Mucosa of stomach (tissue), 1 donor: ENCODE measurements around the gene ADNP.
"Not testable (repeated sequence)": the region's sequence is repeated elsewhere in the genome, so short reads cannot be mapped to it uniquely, and the experiment has no call there.

ENCODE experiments used
- H3K27me3 ChIP-seq: one replicate; pipeline ENCODE4 v1.7.0; 2013; ENCODE audit warnings: mild to moderate bottlenecking, low read length; ENCODE audit not compliant: control insufficient read depth, insufficient read depth
- H3K36me3 ChIP-seq: one replicate; pipeline ENCODE4 v1.7.0; 2013; ENCODE audit warnings: low read length; ENCODE audit not compliant: control insufficient read depth, insufficient read depth
- H3K4me1 ChIP-seq: one replicate; pipeline ENCODE4 v1.7.0; 2013; ENCODE audit warnings: mild to moderate bottlenecking, low read length; ENCODE audit not compliant: control insufficient read depth, insufficient read depth
- H3K4me3 ChIP-seq: one replicate; pipeline ENCODE4 v1.7.0; 2013; ENCODE audit warnings: low read length
- H3K9ac ChIP-seq: one replicate; pipeline ENCODE4 v1.7.0; 2013; ENCODE audit warnings: mild to moderate bottlenecking, low read length, moderate library complexity
- H3K9me3 ChIP-seq: one replicate; pipeline ENCODE4 v1.7.0; 2013; ENCODE audit warnings: mild to moderate bottlenecking, low read length, moderate library complexity; ENCODE audit not compliant: control insufficient read depth
- donor health status: Pancreatic carcinoma.

ADNP gene

DNA sequence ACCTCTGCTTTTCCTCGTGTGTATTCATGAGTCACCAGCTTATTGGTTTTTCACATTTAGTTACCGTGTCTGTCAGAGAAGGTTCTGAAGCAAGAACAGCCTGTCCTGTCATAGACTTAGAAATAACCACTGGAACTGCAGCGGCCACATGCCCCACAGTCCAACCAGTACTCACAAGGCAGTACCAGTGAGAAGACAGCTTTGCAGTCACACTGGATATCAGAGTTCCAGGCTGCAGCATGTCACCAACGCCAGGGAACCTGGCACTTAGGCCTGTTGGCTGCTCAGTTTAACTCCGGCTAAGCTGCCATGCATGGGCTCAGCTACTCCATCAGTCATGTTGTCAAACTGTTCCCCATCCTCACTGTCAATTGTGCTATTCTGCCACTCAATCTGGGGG lies 40.1 kb downstream of the ADNP start:
- peaks cover 16% of the 10 kb centered on the region for H3K4me1 ChIP-seq
- H3K36me3 ChIP-seq, result peaks cover 7% of the 10 kb centered on the region
- no peaks in the 10 kb centered on the region for H3K9me3 ChIP-seq
- no peaks in the 10 kb centered on the region for H3K27me3 ChIP-seq
- H3K9ac ChIP-seq, result no peak overlapping the region
- no peak overlapping the region for H3K4me3 ChIP-seq

DNA sequence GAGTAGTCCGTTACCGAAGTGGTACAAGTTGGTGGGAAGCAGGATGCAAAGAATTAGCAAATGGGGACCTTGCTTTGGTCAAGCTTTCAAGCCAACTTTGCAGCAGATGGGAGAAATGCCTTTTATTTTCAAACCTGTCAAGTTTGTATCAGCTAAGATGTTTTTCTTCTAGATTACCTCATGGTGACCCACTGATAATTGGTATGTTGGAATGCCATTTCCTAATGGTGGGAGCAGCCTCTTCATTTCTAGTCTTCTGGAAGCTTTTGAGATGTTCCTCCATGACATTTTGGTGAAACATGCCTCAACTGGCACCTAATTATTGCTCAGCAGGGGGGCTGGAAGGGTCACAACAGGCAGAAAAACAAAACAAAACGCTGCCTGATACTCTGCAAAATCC lies 43.7 kb downstream of the ADNP start:
- Histone ChIP-seq H3K9ac (no peak overlapping the region), H3K9me3 (no peaks in the 10 kb centered on the region), H3K4me1 (no peaks in the 10 kb centered on the region), H3K4me3 (no peak overlapping the region), H3K27me3 (no peaks in the 10 kb centered on the region), H3K36me3 (no peaks in the 10 kb centered on the region)

DNA sequence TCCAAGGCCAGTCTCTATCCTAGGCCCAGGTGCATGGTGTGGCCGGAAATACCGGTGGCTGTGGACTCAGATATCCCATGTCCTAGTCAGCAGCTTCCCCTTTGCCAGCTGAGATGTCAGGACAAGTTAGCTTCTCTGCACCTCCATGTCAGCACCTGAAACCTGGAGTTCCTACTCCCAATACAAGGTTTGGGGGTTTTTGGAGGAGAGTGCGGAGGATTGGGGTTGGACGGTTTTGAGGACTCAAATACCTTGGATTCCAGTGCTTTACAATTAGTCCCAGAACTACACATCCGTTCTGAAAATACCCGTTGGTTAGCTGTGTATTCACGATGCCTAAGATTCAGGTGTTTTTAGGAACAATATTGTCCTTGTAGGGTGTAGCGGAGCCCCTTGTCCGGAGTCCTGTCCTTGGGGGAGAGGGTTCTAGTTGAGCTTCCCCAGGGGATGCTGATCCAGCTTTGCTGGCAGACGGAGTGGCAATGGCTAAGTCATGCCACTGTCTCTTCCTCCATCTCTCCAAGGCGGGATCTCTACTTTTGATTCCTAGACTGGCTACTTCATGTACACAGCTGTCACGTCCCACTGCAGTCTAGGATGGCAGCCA lies 45.0 kb downstream of the ADNP start:
- H3K36me3 ChIP-seq, result no peaks in the 10 kb centered on the region
- no peak overlapping the region for H3K9ac ChIP-seq
- H3K27me3 ChIP-seq, result no peaks in the 10 kb centered on the region
- H3K4me1 ChIP-seq, result no peaks in the 10 kb centered on the region
- no peaks in the 10 kb centered on the region for H3K9me3 ChIP-seq
- H3K4me3 ChIP-seq, result no peak overlapping the region

DNA sequence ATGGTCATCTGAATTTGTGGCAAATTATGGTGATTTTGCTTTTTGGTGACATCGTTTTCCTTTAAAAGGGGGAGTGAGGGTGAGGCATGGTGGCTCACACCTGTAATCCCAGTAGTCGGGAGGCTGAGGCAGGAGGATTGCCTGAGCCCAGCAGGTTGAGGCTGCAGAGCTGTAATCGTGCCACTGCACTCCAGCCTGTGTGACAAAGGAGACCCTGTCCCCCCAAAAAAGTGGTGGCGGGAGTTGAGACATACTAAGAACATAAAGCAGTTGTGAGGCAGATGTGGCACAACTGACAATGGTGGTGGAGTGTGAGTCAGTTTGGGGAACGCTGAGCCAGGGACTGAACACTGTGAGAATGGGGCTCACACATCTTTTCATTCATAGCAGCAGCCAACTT lies 45.5 kb downstream of the ADNP start:
- Histone ChIP-seq H3K27me3 (no peaks in the 10 kb centered on the region), H3K36me3 (no peaks in the 10 kb centered on the region), H3K9ac (no peak overlapping the region), H3K4me1 (no peaks in the 10 kb centered on the region), H3K9me3 (no peaks in the 10 kb centered on the region), H3K4me3 (no peak overlapping the region)

DNA sequence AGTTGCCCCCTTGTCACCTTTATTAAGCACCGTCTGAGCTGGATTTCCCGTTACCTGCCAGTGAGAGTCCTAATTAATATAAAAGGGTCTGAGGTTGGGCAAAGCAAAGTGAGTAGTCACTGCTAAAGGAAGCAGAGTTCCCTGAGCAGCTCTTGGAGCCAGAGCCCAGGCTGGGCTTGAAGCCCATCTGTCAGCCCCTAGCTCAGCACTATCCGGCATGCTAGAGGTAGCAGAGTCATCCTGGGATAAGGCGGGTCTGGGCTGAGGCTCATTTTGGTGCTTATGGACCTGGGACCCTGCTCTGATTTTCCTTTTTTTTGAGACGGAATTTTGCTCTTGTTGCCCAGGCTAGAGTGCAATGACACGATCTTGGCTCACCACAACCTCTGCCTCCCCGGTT lies 46.2 kb downstream of the ADNP start:
- no peak overlapping the region for H3K9ac ChIP-seq
- H3K27me3 ChIP-seq, result no peaks in the 10 kb centered on the region
- no peaks in the 10 kb centered on the region for H3K4me1 ChIP-seq
- no peaks in the 10 kb centered on the region for H3K9me3 ChIP-seq
- H3K4me3 ChIP-seq, result no peak overlapping the region
- H3K36me3 ChIP-seq, result no peaks in the 10 kb centered on the region

DNA sequence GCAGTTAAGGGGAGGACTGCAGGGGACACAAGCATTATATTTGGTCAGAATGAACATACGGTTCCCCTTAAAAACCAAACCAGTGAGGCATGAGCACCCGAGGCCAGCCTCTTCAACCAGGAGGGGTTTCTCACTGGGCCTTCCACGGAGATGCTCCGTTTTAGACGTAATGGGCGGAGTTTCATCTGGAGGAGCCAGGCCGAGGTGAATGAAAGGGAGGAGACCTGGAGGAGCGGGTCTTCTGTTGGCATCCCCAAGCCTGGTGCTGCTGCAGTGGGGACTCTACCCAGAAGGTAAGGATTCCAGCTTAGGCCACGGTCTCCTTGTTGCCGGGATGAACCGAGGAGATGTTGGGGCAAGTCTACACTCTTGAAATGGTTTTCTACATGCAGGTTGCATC lies 47.4 kb downstream of the ADNP start:
- Histone ChIP-seq H3K4me3 (no peak overlapping the region), H3K9ac (no peak overlapping the region), H3K4me1 (no peaks in the 10 kb centered on the region), H3K27me3 (no peaks in the 10 kb centered on the region), H3K36me3 (no peaks in the 10 kb centered on the region), H3K9me3 (no peaks in the 10 kb centered on the region)

DNA sequence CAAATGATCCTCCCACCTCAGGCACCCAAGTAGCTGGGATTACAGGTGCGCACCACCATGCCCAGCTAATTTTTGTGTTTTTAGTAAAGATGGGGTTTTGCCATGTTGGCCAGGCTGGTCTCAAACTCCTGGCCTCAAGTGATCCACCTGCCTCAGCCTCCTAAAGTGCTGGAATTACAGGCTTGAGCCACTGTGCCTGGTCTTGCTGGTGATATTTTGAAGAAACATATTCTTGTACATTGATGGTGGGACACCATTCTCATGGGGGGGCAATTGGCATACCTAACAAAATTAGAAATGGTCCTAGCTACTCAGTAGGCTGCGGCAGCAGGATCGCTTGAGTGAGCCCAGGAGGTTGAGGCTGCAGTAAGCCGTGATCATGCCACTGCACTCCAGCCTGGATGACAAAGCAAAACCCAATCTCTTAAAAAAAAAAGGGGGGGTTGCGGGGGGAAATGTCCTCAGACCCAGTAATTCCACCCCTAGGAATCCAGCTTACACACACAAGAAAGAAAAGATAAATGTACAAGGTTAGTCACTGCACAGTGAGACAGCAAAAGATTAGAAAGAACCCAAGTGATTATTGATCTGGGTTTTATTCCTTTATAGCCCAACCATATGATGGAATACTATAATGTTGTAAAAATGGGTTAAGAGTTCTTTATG lies 49.3 kb downstream of the ADNP start:
- H3K36me3 ChIP-seq, H3K4me3 ChIP-seq, H3K9me3 ChIP-seq, H3K27me3 ChIP-seq, H3K9ac ChIP-seq, H3K4me1 ChIP-seq: not testable (repeated sequence)

DNA sequence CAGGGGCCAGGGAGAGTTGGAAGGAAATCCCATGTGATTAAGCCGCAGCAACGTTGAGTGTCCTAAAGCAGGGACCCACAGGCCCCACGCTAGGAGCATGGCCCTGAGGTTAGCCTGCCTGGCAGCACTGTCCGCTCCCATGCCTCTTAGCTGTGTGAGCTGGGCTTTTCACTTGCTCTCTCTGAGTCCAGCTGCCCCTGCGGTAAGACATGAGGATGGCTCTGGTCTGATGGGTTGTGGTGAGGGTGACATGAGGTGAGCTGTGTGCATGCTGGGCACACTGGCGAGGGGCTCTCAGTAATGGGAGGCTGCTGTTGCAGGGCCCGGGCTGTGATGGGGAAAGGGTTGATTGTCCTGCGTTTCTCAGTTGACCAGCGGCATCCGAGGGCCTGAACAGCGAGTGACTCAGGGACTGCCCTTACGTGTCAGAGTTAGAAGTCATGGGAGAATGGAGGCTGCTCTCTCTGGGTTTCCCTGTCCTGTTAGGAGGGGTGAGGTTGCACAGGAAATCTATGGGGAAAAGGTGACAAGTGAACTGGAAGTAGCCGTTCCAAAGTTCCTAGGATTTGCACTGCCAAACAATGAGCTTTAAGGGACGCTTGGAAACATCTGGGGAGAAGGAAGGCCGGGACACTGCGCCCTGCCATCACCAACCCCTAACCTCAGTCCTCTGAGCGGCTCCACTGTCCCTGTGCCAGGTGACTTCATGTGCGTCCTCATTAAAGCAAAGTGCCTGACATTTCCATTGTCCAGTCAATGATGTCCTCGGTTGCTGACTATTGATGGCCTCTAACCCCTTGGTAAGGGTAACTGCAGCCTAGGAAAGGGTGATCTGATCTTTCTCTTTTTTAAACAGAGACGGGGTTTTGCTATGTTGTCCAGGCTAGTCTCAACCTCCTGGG lies 51.3 kb downstream of the ADNP start:
- Histone ChIP-seq H3K4me1 (no peaks in the 10 kb centered on the region), H3K9me3 (no peaks in the 10 kb centered on the region), H3K27me3 (no peaks in the 10 kb centered on the region), H3K4me3 (no peak overlapping the region), H3K9ac (no peak overlapping the region), H3K36me3 (no peaks in the 10 kb centered on the region)

DNA sequence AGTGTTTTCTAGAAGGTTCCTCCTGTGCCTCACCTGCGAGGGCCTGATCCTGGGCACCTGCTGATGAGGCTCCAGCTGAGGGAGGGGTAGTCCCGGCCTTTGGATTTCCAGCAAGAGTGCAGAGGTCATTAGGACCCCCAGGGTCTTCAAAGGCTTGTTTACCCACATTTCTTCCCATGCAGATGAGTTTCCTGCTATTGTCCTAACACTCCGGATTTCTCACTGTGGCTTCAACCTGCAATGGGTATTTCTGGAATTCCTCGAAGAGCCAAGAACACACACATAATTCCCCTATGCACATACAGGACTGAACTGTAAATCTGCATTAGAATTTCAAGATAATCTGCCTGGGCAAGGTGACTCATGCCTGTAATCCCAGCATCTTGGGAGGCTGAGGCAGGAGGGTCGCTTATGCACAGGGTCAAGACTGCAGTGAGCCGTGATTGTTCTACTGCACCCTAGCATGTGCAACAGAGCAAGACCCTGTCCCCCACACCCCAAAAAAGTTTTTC lies 53.9 kb downstream of the ADNP start:
- Histone ChIP-seq H3K4me3 (no peak overlapping the region), H3K27me3 (no peaks in the 10 kb centered on the region), H3K9me3 (no peaks in the 10 kb centered on the region), H3K9ac (no peak overlapping the region), H3K36me3 (no peaks in the 10 kb centered on the region), H3K4me1 (no peaks in the 10 kb centered on the region)

DNA sequence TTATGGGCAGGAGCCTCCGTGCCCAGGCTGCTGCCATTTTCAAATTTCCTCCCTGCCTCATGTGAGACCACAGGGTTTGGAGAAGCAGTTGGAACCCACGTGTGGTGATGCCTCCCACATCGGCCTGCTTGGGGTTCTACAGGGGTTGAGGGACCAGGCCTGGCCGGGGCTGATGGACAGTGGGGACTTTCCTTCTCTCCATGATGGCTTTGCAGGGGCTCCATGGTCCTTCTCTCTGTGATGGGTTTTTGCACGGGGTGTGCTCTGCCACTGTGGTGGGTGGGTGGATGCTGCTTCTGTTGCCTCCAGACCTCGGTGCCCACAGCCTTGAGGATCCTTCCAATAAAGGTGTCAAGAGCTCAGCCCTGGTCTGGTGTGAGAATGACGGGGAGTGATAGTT lies 54.4 kb downstream of the ADNP start:
- Histone ChIP-seq H3K4me1 (no peaks in the 10 kb centered on the region), H3K36me3 (no peaks in the 10 kb centered on the region), H3K9ac (no peak overlapping the region), H3K9me3 (no peaks in the 10 kb centered on the region), H3K4me3 (no peak overlapping the region), H3K27me3 (no peaks in the 10 kb centered on the region)

DNA sequence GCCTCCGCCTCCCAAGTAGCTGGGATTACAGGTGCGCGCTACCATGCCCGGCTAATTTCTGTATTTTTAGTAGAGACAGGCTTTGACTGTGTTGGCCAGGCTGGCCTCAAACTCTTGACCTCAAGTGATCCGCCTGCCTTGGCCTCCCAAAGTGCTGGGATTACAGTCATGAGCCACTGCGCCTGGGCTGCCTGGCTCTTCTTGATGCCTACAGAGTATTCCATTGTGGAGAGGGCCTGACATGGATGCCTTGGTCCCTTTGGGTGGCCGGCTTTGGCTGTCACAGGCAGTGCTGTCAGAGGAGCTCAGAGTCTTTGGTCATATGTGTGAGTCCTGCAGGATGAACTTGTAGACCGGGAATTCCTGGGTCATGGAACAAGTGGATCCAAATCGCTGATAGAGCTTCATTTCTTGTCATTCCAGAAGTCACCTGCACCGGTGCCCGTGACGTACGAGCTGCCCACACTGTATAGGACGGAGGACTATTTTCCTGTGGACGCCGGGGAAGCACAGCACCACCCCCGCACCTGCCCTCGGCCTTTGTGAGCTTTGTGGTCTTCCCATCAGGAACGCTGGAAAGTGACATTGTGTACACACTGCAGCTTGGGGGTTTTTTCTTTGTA lies 55.1 kb downstream of the ADNP start:
- H3K4me1 ChIP-seq, result no peaks in the 10 kb centered on the region
- H3K9ac ChIP-seq, result no peak overlapping the region
- H3K9me3 ChIP-seq, result no peaks in the 10 kb centered on the region
- no peaks in the 10 kb centered on the region for H3K27me3 ChIP-seq
- no peak overlapping the region for H3K4me3 ChIP-seq
- H3K36me3 ChIP-seq, result no peaks in the 10 kb centered on the region
